HG03039 (cell line): ENCODE measurements around the gene OR2T10.
"Not testable (repeated sequence)": the region's sequence is repeated elsewhere in the genome, so short reads cannot be mapped to it uniquely, and the experiment has no call there.

Source experiments
- ATAC-seq: cut with Tn5 transposase; IDR thresholded peaks from one replicate; pipeline ENCODE4 v1.9.1; 2021; ENCODE audit warnings: mild to moderate bottlenecking, moderate library complexity; ENCODE audit not compliant: unreplicated experiment

Gene OR2T10, protein sequence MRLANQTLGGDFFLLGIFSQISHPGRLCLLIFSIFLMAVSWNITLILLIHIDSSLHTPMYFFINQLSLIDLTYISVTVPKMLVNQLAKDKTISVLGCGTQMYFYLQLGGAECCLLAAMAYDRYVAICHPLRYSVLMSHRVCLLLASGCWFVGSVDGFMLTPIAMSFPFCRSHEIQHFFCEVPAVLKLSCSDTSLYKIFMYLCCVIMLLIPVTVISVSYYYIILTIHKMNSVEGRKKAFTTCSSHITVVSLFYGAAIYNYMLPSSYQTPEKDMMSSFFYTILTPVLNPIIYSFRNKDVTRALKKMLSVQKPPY

DNA sequence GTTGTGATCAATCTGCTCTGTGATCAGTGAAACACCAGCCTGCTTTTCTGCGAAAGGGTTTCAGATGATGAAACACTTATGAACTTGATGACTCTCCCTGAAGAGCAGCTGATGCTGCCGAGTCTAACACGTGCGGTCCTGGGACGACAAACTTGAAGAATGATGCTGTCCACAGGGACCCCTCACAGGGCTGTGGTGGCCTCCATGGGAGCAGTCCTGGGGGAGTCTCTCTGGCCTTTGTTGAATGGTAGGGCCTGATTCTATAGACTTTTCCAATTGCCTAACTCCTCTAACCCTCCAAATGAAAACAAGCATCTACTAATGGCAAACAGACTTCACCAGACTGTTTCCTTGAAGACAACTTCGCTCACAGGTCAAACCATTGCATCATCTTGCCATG lies at the start of gene OR2T10:
TSS of gene OR2T10 (minus strand) at position 112 of the 400 bp plus-strand sequence. CDS start 3,932 bp downstream, outside the sequence.
- ATAC-seq, result no peak

DNA sequence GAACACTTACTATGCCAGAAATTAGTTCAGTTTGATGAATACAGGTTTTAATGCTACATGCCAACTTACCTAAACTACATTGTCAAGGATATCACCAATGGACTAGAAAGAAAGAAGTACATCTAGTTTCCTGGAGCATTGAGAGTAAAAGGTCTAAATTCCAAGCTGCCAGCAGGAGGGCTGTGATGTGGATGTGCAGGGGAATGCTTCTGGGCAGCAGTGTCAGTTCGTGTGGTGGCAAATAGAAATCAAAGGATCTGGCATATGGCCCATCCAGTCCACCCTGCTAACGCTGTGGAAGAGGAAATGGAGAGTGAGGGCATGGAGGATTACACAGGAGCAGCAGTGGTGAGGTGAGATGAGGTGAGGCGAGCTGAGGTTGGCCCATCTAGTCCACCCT lies 47.7 kb upstream of the OR2T10 start, which contains the start of gene OR2T35:
TSS of gene OR2T35 (minus strand) at position 101 of the 400 bp plus-strand sequence. CDS start 6,020 bp downstream, outside the sequence.
- not testable (repeated sequence) for ATAC-seq

DNA sequence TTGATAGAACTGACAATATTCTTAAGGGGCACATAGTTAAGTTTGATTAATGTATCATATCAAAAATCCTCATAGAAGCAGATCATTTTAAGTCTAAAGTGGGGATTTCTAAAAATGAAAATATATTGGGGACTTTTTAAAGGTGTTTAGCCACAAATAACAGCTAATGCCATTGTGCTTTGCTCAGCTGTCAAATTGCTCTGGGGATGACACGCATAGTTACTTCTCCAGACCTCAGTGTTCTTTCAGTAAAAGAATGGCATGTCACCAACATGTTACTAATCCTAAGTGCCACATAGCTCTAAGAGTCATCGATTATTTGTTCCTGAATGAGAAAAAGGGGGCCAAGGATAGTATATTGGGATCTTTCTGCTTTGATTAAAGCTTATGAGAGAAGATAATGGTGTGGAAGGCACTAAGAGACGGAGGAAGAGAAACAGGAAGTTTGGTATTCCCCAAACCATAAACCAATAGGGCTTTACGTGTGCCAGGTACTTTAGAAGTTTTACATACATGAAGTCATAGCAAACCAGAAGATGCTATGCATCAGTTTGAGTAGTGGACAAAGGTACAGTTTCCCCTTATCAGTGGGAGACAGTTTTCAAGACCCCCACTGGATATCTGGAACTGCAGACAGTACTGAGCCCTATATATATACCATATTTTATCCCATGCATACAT lies 45.6 kb upstream of the OR2T10 start:
- ATAC-seq, result peak; percentile 66

DNA sequence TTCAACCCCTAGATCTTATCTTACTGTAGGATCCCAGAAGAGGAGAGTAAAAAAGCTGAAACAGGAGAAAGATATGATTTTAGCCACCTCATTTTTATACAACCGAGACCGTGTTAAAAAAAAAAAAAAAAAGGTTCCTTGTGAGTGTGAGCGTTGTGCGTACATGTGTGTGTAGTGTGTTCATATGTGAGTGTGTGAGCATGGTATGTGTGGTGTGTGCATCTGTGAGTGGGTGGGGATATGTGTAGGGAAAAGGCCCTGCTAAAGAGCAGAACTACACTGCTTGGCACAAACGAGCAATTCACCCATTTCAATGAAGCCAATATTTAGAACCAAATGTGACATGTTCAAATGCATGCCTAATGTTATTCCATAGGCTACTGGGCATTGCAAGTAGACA lies 44.1 kb upstream of the OR2T10 start:
- ATAC-seq, result not testable (repeated sequence)

DNA sequence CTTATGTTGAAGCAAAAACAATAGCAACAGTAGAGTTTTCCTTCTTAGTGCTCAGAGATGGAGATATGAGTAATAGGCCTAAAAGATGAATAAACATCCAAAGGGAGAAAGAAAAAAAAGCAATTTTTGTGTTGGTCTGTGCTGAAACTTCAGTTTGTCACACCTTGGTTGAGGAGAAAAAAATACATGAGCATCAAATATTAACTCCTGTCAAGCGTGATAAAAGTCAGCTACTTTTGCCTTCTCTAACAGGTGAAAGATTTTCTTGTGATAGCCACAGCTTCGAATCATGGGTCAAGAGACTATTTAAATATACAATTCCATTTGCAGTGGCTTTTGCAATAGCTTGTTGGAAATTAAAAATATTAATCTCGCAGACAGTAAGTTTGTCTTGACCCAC lies 43.4 kb upstream of the OR2T10 start:
- ATAC-seq, result not testable (repeated sequence)

DNA sequence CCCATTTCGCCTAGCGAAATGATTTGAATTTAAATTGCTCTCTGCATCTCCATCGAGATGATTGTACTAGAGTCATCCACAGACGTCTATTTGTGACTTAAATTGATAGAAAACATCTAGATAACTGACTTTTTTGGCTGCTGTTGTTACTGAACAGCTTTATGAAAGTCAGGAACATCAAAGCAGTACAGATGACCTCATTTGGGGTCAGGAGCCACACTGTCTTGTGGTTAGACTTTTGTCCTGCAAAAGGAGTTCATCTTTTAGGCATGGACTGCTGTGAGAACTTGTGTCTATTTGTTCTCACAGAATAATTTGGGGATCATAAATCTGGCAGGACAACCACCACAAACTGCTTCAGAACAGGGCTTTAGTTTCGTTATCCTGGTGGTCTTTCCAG lies 42.2 kb upstream of the OR2T10 start:
- peak; percentile 42 for ATAC-seq

DNA sequence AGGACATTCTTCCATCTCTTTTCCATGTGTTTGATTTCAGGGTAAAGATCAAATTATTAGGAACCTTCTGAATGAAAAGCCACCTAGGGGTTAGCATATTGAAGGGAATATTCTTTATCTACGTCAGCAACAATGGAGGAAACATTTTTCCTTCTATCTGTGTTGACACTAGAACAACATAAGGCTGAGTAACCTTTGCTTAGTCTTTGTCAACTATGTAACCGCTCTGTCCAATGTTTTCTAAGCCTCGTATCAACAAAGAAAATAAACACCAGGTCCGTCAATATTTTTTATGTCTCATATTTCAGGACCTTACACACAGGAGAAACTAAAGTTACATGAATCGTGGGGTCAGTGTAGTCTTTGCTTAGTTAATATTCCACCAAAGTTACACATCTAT lies 39.1 kb upstream of the OR2T10 start:
- ATAC-seq, result not testable (repeated sequence)

DNA sequence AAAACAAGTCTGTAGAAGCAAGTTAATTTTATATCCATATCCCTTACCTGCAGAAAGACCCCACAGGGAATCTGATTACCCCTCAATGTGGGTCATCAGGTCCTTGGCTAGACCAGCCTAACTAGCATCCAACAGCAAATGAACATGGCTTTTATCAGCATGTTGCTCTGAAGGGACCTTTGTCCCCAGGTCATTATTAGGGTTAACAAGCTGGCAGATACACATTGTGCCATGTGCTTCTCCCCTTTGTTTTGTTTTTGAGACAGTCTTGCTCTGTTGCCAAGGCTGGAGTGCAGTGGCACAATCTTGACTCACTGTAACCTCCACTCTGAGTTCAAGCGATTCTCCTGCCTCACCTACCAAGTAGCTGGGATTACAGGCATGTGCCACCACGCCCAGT lies 37.5 kb upstream of the OR2T10 start, which contains the start of gene OR2T11:
TSS of gene OR2T11 (minus strand) at position 101 of the 400 bp plus-strand sequence. CDS start 7,963 bp downstream, outside the sequence.
- ATAC-seq, result not testable (repeated sequence)

DNA sequence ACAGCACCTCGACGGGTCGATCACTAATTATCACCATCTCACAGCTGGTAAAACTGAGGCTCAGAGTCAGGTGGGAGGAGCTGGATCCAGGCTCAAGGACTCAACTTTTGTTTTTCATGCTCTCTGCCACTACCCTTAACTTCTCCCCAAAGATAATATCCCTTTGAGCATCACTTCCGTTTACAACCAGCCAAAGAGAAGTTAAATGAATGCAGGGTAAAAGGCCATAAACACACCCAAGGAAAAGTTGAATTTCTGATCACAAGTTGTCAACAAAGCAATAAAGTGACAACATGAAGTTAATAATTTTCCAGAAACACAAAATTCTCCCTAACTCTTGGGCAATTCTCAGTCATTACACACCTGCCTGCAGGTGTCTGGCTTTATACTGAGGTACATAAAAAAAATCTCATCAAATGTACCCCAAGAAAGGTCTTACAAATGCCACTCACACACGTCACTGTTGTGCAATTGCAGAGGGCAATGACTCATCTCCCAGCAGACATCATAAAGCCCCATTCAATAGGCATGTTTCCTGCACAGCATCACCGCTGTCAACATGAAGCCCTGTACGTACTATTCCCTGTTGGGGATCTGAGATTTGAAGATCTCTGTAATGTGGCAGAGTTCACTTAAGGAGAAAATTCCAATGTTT lies 34.0 kb upstream of the OR2T10 start:
- no peak for ATAC-seq

DNA sequence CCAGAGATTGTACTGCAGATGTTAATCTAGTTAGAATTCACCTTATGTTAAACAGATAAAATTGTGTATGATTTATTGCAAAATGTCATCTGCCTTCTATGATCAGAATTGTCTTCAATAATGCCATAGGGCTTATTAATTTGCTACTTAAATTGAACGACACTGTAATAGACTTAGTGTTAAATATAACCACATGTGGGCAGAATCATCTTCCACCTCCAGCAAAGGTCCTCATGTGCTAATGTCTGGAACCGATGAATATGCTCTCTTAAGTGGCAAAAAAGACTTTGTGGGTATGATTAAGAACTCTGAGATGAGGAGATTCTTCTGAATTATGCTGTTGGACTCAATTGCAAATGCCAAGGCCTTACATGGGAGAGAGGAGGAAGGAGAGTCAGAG lies 33.1 kb upstream of the OR2T10 start:
- no peak for ATAC-seq

DNA sequence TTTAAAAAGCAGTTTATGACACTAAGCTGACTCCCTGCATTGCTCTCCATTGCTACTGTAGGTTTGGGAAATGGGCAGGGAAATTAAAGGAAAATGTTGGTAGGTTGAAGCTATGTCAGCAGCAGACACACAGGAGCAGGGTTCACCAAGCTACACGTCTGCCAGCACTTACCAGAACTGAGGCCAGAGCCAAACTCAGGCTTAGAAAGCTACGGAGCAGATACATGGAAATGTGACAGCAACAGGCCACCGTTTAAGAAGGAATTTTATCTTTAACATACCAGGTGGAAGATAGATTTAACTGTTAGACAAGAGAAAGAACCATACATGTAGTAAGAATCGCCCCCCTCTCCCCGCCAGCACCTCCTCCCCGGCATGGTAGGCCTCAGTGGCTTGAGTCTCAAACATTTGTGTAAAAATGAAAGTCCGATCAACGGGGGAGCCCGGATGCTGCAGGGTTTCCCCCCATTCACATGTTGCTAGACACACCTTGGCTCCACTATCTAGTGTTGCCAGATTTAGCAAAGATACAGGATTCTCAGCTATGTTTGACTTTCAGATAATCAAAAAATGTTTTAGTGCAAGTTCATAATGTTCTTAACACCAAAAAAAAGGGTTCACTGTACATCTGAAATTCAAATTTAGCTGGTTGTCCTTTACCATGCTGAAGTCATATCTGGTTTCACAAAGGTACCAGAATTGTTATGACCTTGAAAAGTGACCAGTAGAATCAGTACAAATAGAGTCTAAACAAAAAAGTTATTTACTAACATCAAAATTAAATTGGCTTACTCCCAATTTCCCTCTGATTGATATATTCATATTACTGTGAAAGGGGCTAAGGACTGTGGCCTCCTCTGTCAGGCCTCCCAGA lies 30.7 kb upstream of the OR2T10 start:
- ATAC-seq, result peak; percentile 87

DNA sequence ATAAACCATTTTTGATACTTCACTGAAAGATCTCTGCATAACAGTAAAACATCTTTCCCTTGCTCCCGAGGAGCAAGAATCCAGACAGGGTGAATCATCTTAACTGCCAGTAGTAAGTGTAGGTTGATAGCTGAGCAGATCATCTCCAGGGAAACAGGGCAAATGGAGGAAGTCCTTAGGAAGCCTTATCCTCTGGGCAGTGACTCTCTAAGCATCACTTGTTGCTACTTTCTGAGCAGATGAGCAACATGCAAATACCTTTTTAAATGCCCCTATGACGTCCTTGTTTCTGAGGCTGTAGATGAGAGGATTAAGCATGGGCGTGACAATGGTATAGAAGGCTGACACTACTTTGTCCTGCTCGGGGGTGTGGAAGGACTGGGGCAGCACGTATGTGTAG lies 28.5 kb upstream of the OR2T10 start:
- no peak for ATAC-seq

DNA sequence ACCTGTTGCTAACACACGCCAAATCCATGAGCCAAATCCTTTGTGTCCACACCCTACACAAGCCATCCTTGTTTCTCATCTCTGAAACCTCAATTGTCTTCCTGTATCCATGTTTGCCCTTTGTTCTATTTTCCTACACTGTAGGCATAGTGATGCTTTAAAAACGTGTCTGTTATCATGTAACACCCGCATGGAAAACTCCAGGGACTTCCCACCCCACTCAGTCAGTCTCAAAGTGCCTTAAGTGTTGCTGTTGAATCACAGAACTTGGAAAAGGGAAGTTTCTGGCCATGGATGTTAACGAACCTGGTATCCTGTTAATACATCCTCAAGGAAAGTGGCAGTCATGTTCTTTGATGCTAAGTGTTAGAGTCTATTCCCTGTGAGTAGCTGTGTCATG lies 27.7 kb upstream of the OR2T10 start:
- ATAC-seq, result no peak

DNA sequence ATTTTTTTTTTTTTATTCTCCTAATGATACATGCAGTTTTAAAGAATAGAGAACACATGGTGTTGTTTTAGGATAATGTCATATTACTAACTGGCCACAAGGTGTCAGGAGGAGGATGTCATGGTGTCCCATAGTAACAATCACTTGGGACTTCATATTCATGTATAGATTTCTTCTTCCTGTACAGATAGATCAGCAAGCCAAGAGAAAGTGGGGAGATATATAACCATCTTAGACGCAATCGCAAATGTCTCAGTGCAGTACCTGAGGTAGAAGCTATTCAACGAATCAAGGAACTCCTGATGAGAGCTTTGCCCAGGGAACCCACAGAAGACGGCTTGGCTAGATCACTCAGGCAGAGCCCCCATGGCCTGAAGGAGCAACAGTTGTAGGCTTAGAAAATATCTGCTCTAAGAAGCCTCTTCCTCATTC lies 25.1 kb upstream of the OR2T10 start:
- ATAC-seq, result peak; percentile 83

DNA sequence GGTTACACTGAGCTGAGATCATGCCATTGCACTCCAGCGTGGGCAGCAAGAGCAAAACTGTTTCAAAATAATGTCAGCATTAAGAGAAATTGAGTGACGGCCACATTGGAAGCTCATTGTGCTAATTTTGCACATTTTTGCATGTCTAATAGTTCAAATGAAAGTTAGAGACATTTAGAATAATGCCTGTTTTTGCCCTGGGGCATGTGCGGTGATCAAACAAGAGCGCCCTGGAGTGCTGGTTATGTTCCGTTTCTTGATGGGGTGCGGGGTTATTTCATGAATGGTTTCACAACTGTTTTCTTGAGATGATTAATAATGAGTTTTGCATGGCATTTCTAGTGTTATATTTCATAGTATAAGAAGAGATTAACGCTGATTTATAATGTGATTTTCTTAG lies 24.3 kb upstream of the OR2T10 start:
- ATAC-seq, result no peak

DNA sequence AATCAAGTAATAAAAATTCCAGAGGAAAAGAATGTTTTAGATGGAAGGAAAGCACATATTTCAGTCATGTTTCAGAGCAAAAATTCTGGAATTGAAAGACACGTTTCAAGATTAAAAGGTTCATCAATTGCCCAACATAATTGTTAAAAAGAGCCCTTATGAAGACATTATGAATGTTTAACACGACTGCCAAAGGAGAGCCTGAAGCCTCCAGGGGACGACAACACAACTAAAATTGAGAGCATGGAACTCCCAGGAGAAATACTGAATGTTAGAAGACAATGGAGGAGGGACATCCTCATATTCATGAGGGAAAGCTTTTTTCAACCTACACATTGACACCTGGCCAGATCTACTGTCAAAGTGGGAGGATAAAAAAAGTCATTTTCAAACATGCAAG lies 21.4 kb upstream of the OR2T10 start:
- ATAC-seq, result no peak

DNA sequence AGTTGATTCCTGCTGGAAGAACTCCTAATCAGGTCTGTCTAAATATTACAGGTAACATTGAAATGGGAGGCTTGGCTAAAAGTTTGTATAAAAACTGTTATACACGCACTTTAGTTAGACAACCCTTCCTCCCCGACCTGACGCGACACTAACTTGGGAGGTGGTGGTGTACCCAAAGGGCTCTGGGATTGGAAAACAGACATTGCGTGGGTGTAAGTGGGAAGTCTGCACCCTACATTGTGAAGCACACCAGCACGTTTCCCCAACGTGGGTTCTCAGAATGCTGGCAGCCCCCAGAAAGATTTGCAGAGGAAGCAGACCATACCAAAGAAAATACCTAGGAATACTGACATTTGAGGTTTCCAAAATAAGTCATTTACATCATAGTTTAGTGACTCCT lies 20.6 kb upstream of the OR2T10 start:
- ATAC-seq, result no peak

DNA sequence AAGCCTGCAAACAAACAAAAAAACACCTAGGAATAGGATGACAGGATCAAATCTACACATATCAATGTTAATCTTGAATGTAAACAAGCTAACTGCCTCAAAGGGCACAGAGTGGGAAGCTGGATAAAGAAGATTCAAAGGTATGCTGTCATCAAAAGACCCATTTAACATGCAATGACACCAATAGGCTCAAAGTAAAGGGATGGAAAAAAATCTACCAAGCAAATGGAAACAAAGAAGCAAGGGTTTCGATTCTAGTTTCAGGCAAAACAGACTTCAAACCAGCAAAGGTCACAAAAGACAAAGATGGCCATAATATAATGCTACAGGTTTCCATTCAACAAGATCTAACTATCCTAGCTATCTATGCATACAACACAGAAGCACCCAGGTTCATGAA lies 16.2 kb upstream of the OR2T10 start:
- no peak for ATAC-seq

DNA sequence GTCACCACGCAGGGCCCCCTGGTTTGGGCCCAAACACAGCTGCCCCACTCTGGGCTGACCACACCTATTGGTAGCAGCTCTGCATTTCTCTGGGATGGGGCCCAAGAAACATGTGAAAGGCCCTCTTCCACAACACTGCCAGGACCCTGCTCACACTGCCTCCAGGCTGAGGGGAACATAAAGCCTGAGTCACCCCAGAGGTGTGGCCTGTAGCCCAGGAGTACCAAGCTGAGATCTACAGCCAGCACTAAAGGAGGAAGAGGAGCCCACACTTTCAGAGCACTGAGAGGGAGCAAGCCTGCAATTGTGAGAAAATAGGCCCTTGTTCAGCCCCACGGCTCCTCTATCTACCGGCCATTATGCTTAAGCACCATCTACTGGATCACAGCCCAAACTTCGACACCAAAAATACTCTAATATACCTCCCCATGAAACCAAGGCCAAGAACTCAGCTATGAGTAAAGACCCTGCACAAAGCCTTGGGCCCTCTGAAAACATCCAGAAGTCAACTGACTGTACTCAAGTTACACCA lies 14.4 kb upstream of the OR2T10 start:
- ATAC-seq, result no peak

DNA sequence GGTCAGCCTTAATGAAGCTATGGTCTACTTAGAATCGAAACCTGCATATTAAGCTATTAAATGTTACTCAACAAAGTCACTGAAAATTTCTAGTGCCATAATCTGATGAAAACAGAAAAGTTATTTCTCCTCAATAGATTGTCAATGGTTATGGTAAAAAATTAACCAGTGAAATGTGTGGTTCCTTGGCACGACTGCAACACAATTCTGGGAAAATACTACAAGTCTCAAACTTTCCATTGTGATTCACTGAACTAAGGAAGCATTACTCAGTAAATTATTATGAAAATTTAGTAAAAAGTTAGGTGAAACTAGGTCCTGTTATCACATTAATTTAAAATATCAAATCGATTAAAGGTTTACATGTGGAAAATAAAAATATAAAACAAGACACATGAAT lies 12.8 kb upstream of the OR2T10 start:
- ATAC-seq, result no peak
